ENCODE data around the gene SNAI3.

- TF ChIP-seq, protein P1, sequence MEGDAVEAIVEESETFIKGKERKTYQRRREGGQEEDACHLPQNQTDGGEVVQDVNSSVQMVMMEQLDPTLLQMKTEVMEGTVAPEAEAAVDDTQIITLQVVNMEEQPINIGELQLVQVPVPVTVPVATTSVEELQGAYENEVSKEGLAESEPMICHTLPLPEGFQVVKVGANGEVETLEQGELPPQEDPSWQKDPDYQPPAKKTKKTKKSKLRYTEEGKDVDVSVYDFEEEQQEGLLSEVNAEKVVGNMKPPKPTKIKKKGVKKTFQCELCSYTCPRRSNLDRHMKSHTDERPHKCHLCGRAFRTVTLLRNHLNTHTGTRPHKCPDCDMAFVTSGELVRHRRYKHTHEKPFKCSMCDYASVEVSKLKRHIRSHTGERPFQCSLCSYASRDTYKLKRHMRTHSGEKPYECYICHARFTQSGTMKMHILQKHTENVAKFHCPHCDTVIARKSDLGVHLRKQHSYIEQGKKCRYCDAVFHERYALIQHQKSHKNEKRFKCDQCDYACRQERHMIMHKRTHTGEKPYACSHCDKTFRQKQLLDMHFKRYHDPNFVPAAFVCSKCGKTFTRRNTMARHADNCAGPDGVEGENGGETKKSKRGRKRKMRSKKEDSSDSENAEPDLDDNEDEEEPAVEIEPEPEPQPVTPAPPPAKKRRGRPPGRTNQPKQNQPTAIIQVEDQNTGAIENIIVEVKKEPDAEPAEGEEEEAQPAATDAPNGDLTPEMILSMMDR (IDR thresholded peaks at IDR 0.05): peak in 4 of 6 experiments; percentile 10 to 46 (median 25)
- peak in 3 of 4 donors; percentile 70 to 91 (median 82) for TF ChIP-seq POLR2A (IDR thresholded peaks at IDR 0.05)
Measured at GRCh38 chr16:88706229-88706964, 20.1 kb upstream of the SNAI3 start, which contains the start of the genes CTU2 and RNF166.

All from esophagus squamous epithelium (tissue), 4 donors.